GM12878 (cell line): ENCODE measurements around the gene AP1M2. TPM values are rescaled to one million over a fixed set of nuclear protein-coding genes. Genes with fewer than 3 reads are reported as not detected.
A peak's percentile ranks its signal among the peaks of the same experiment; 100 is the strongest.

Experiments used
- BCL3 ChIP-seq: IDR thresholded peaks from 2 replicates; pipeline ENCODE4 v1.6.1; 2011; ENCODE audit warnings: borderline replicate concordance, low read depth, mild to moderate bottlenecking, moderate library complexity, low read length; ENCODE audit not compliant: insufficient read depth, poor library complexity, severe bottlenecking
- CBFB ChIP-seq: IDR thresholded peaks from 2 replicates; pipeline ENCODE4 v1.6.1; 2016; ENCODE audit warnings: antibody characterized with exemption, low read depth
- CUX1 ChIP-seq: IDR thresholded peaks from 2 replicates; pipeline ENCODE4 v1.6.1; 2012; ENCODE audit warnings: improper control_type of control experiment, low read depth, low read length; ENCODE audit not compliant: insufficient replicate concordance
- IRF3 ChIP-seq: fragments of 450-650 bp; IDR thresholded peaks from 2 replicates; pipeline ENCODE4 v1.6.1; 2014; ENCODE audit warnings: mild to moderate bottlenecking
- MEF2A ChIP-seq: IDR thresholded peaks from 2 replicates; pipeline ENCODE4 v1.6.1; 2011; ENCODE audit warnings: low read depth, mild to moderate bottlenecking, low read length, moderate library complexity; ENCODE audit not compliant: insufficient read depth
- MYB ChIP-seq: fragments of 150-350 bp; IDR thresholded peaks from 2 replicates; pipeline ENCODE4 v1.6.1; 2014; ENCODE audit warnings: mild to moderate bottlenecking, low read depth, low read length, borderline replicate concordance
- NFYA ChIP-seq: IDR thresholded peaks from 2 replicates; pipeline ENCODE4 v1.6.1; 2011; ENCODE audit warnings: low read depth, mild to moderate bottlenecking, low read length, improper control_type of control experiment, borderline replicate concordance
- NFYB ChIP-seq: IDR thresholded peaks from 2 replicates; pipeline ENCODE4 v1.6.1; 2011; ENCODE audit warnings: low read depth, mild to moderate bottlenecking, low read length, improper control_type of control experiment, moderate library complexity; ENCODE audit not compliant: insufficient read depth
- PAX5 ChIP-seq: IDR thresholded peaks from 2 replicates; pipeline ENCODE4 v1.6.1; 2011; ENCODE audit warnings: low read depth, low read length, borderline replicate concordance
- PML ChIP-seq: IDR thresholded peaks from 2 replicates; pipeline ENCODE4 v1.6.1; 2012; ENCODE audit warnings: low read length, inconsistent platforms
- POU2F2 ChIP-seq: IDR thresholded peaks from 3 replicates; pipeline ENCODE4 v1.6.1; 2011; ENCODE audit warnings: low read depth, mild to moderate bottlenecking, low read length, borderline replicate concordance
- RCOR1 ChIP-seq: conservative IDR thresholded peaks from 2 replicates; pipeline ENCODE4 v1.6.1; 2012; ENCODE audit warnings: low read depth, low read length, improper control_type of control experiment
- SMAD5 ChIP-seq: IDR thresholded peaks from 2 replicates; pipeline ENCODE4 v1.6.1; 2016; ENCODE audit warnings: antibody characterized with exemption, low read depth
- TARDBP ChIP-seq: IDR thresholded peaks from 2 replicates; pipeline ENCODE4 v1.6.1; 2016; ENCODE audit warnings: borderline replicate concordance
- YY1 ChIP-seq: IDR thresholded peaks from 2 replicates; pipeline ENCODE4 v1.6.1; 2011; ENCODE audit warnings: low read depth, mild to moderate bottlenecking, low read length
- ZBTB4 ChIP-seq: fragments of 450-650 bp; formaldehyde crosslinking; IDR thresholded peaks from 2 replicates; pipeline ENCODE4 v1.4.0; 2022; ENCODE audit warnings: mild to moderate bottlenecking, moderate library complexity
- ZNF217 ChIP-seq: fragments of 450-650 bp; IDR thresholded peaks from 2 replicates; pipeline ENCODE4 v1.6.1; 2017; ENCODE audit warnings: antibody characterized with exemption, mild to moderate bottlenecking
- ZNF384 ChIP-seq: IDR thresholded peaks from 2 replicates; pipeline ENCODE4 v1.6.1; 2012; ENCODE audit warnings: low read depth, mild to moderate bottlenecking, low read length, improper control_type of control experiment, borderline replicate concordance
- ZZZ3 ChIP-seq: IDR thresholded peaks from 2 replicates; pipeline ENCODE4 v1.6.1; 2011; ENCODE audit warnings: low read depth; ENCODE audit not compliant: control insufficient read depth, insufficient read length
- polyA plus RNA-seq, 11 experiments: library from polyadenylated mRNA; depleted of rRNA in 4 of 11; unstranded in 6 of 11; stranded (reverse) in 5 of 11; fragments of >200 nt; fragmentation: Nextera tagmentation in 4 of 11; fragmentation: Illumina TruSeq in 1 of 11; extraction: Ambion mirVana in 4 of 11; extraction: Trizol in 1 of 11; gene quantifications; 1 replicate in 1 of 11; 2 replicates in 10 of 11; pipeline versions ENCODE4 v1.2.1 to v1.2.3, GENCODE V29; 2011 to 2016; ENCODE audit warnings: inconsistent platforms in 2 of 11, missing spikeins in 2 of 11, low read depth in 1 of 11
- total RNA-seq, 4 experiments: library from RNA; depleted of rRNA in 3 of 4; stranded (reverse); fragments of >200 nt in 3 of 4; fragmentation: Illumina TruSeq in 1 of 4; extraction: Trizol in 1 of 4; gene quantifications; 2 replicates each; pipeline versions ENCODE4 v1.2.1 to v1.2.3, GENCODE V29; 2013 to 2021

Gene AP1M2
- total and polyA plus RNA-seq, 10 of the 15 experiments (the other 5 are each of a cell fraction or from before 2014, with no cell fraction given): 0.72 TPM; not detected in 9

GRCh38 chr19:10566658-10567410 lies 20.3 kb downstream of the AP1M2 start (continued):
- TF ChIP-seq PAX5 (no peak), TARDBP (no peak), CUX1 (no peak), MYB (peak; percentile 37; the same call in 1 of the 2 replicates), YY1 (no peak), CBFB (peak; percentile 52; the same call in 1 of the 2 replicates), NFYB (no peak), PML (no peak), ZBTB4 (CRISPR knock-in tag) (no peak), ZZZ3 (no peak), IRF3 (no peak), SMAD5 (no peak), ZNF217 (no peak), MEF2A (no peak), NFYA (no peak), ZNF384 (no peak), BCL3 (no peak), RCOR1 (0 out of 2 replicates have a peak, but pooled peaks have one; percentile 5), POU2F2 (0 out of 3 replicates have a peak, but pooled peaks have one; percentile 56)
